IMR-90 (cell line): ENCODE results near the gene SLC37A4. TPM values are rescaled to one million over a fixed set of nuclear protein-coding genes. Genes with fewer than 3 reads are reported as not detected.

Source experiments
- ATAC-seq: fragments of 200-7000 bp; cut with Tn5 transposase; 2 replicates; pipeline ENCODE4 v1.9.1; 2020; ENCODE audit warnings: low read depth, mild to moderate bottlenecking, moderate library complexity
- BruUV-seq: library from RNA; stranded (reverse); fragments of 400-500 nt; replicated peaks from 2 replicates; lab custom pipeline; 2021; lab: Mats Ljungman, UMichigan
- CTCF ChIA-PET: fragments of 300-600 bp; formaldehyde crosslinking; extraction: SDS; loops from one replicate; lab custom pipeline; 2021; ENCODE audit warnings: antibody characterized with exemption; lab: Yijun Ruan, JAX
- POLR2A ChIA-PET: fragments of 300-600 bp; sonication (Branson Sonifier 250); formaldehyde crosslinking; loops from one replicate; lab custom pipeline; 2022; ENCODE audit warnings: antibody characterized with exemption; ENCODE audit not compliant: unreplicated experiment; lab: Charles Lee
- DNase-seq: peaks from one replicate; pipeline ENCODE4 v3.0.0; 2013
- H2AFZ ChIP-seq: replicated peaks from 2 replicates; pipeline ENCODE3; 2013; ENCODE audit warnings: low read length, mild to moderate bottlenecking; ENCODE audit not compliant: poor library complexity
- H2AK5ac ChIP-seq: 2 replicates; pipeline ENCODE4 v1.6.1; 2013; ENCODE audit warnings: low read depth, low read length, inconsistent platforms
- H2AK9ac ChIP-seq: replicated peaks from 2 replicates; pipeline ENCODE3; 2013; ENCODE audit warnings: mild to moderate bottlenecking, low read depth, low read length, moderate library complexity; ENCODE audit not compliant: poor library complexity
- H2BK120ac ChIP-seq: 2 replicates; pipeline ENCODE4 v1.6.1; 2013; ENCODE audit warnings: low read depth, low read length, inconsistent platforms
- H2BK15ac ChIP-seq: 3 replicates; pipeline ENCODE4 v1.6.1; 2013; ENCODE audit warnings: low read depth, low read length, inconsistent platforms
- H2BK20ac ChIP-seq: 2 replicates; pipeline ENCODE4 v1.6.1; 2013; ENCODE audit warnings: low read depth, mild to moderate bottlenecking, inconsistent platforms, low read length, moderate library complexity
- H2BK5ac ChIP-seq: 2 replicates; pipeline ENCODE4 v1.6.1; 2013; ENCODE audit warnings: mild to moderate bottlenecking, low read depth, low read length, inconsistent platforms; ENCODE audit not compliant: poor library complexity, severe bottlenecking
- H3K14ac ChIP-seq: replicated peaks from 2 replicates; pipeline ENCODE4 v1.6.1; 2013; ENCODE audit warnings: low read depth, low read length, inconsistent platforms
- H3K18ac ChIP-seq: 2 replicates; pipeline ENCODE4 v1.6.1; 2013; ENCODE audit warnings: low read depth, low read length, control low read depth
- H3K23ac ChIP-seq: 2 replicates; pipeline ENCODE4 v1.6.1; 2013; ENCODE audit warnings: low read depth, low read length, inconsistent platforms
- H3K27ac ChIP-seq: 2 replicates; pipeline ENCODE4 v1.5.1; 2013; ENCODE audit warnings: mild to moderate bottlenecking, control low read depth, low read length; ENCODE audit not compliant: insufficient read depth
- H3K27me3 ChIP-seq: 2 replicates; pipeline ENCODE4 v1.6.1; 2013; ENCODE audit warnings: low read length; ENCODE audit not compliant: control insufficient read depth, insufficient read depth
- H3K36me3 ChIP-seq: 2 replicates; pipeline ENCODE4 v1.6.1; 2013; ENCODE audit warnings: low read length, mixed read lengths; ENCODE audit not compliant: control insufficient read depth, insufficient read depth
- H3K4ac ChIP-seq: 2 replicates; pipeline ENCODE4 v1.6.1; 2013; ENCODE audit warnings: low read depth, low read length, inconsistent platforms
- H3K4me1 ChIP-seq: 2 replicates; pipeline ENCODE4 v1.6.1; 2013; ENCODE audit warnings: low read length, mixed read lengths; ENCODE audit not compliant: control insufficient read depth, insufficient read depth
- H3K4me2 ChIP-seq: 2 replicates; pipeline ENCODE4 v1.6.1; 2013; ENCODE audit warnings: low read depth, mild to moderate bottlenecking, control low read depth, low read length, moderate library complexity
- H3K4me3 ChIP-seq: 2 replicates; pipeline ENCODE4 v1.5.1; 2013; ENCODE audit warnings: low read depth, mild to moderate bottlenecking, control low read depth, low read length, moderate library complexity; ENCODE audit not compliant: insufficient read depth
- H3K56ac ChIP-seq: 2 replicates; pipeline ENCODE4 v1.6.1; 2013; ENCODE audit warnings: low read length, inconsistent platforms; ENCODE audit not compliant: insufficient read depth; ENCODE audit errors: extremely low read depth
- H3K79me1 ChIP-seq, 2 experiments: 2 replicates each; pipeline ENCODE4 v1.6.1; 2013; ENCODE audit warnings: low read length in 2 of 2, inconsistent platforms in 1 of 2, low read depth in 1 of 2
- H3K9ac ChIP-seq: 2 replicates; pipeline ENCODE4 v1.6.1; 2013; ENCODE audit warnings: low read depth, low read length, control low read depth
- H3K9me1 ChIP-seq: 2 replicates; pipeline ENCODE4 v1.6.1; 2013; ENCODE audit warnings: low read length, inconsistent platforms; ENCODE audit not compliant: insufficient read depth
- H3K9me3 ChIP-seq: 2 replicates; pipeline ENCODE4 v1.6.1; 2013; ENCODE audit warnings: low read length; ENCODE audit not compliant: control insufficient read depth, insufficient read depth
- H4K20me1 ChIP-seq: 2 replicates; pipeline ENCODE4 v1.6.1; 2013; ENCODE audit warnings: low read length, inconsistent platforms; ENCODE audit not compliant: insufficient read depth
- H4K5ac ChIP-seq: 2 replicates; pipeline ENCODE4 v1.6.1; 2013; ENCODE audit warnings: mild to moderate bottlenecking, low read depth, low read length, control low read depth
- H4K8ac ChIP-seq, 2 experiments: 2 replicates each; pipeline ENCODE4 v1.6.1; 2013; ENCODE audit warnings: low read depth in 2 of 2, low read length in 2 of 2, control low read depth in 1 of 2, inconsistent platforms in 1 of 2
- H4K91ac ChIP-seq: 2 replicates; pipeline ENCODE4 v1.6.1; 2013; ENCODE audit warnings: low read depth, low read length, inconsistent platforms; ENCODE audit not compliant: insufficient read depth
- CTCF ChIP-seq: conservative IDR thresholded peaks from 2 replicates; pipeline ENCODE4 v1.5.1; 2012; ENCODE audit warnings: mild to moderate bottlenecking, low read depth, low read length, improper control_type of control experiment
- ELK1 ChIP-seq: fragments of 150-350 bp; IDR thresholded peaks from 2 replicates; pipeline ENCODE4 v1.6.1; 2016; ENCODE audit warnings: low read depth, mild to moderate bottlenecking, low read length, moderate library complexity, borderline replicate concordance
- FOS ChIP-seq: fragments of 150-350 bp; IDR thresholded peaks from 2 replicates; pipeline ENCODE4 v1.6.1; 2016; ENCODE audit warnings: low read depth, low read length
- MAFK ChIP-seq: IDR thresholded peaks from 2 replicates; pipeline ENCODE4 v1.6.1; 2012; ENCODE audit warnings: low read depth, low read length, improper control_type of control experiment
- MAZ ChIP-seq: IDR thresholded peaks from 2 replicates; pipeline ENCODE4 v1.6.1; 2012; ENCODE audit warnings: low read depth, mild to moderate bottlenecking, low read length, improper control_type of control experiment, moderate library complexity, borderline replicate concordance
- NFE2L2 ChIP-seq: fragments of 150-350 bp; IDR thresholded peaks from 2 replicates; pipeline ENCODE4 v1.6.1; 2016; ENCODE audit warnings: low read depth, mild to moderate bottlenecking, low read length
- RAD21 ChIP-seq: IDR thresholded peaks from 2 replicates; pipeline ENCODE4 v1.6.1; 2012; ENCODE audit warnings: low read length, improper control_type of control experiment
- WGBS, 2 experiments: methylation state at CpG; one replicate each; pipeline versions ENCODE4 v1.1.5 to v1.1.7; 2013; ENCODE audit warnings: missing lambda C conversion rate in 2 of 2; ENCODE audit not compliant: insufficient read length in 1 of 2; ENCODE audit errors: extremely low coverage in 2 of 2; 5-methylcytosine and 5-hydroxymethylcytosine counted together
- dilution Hi-C: fragments of 300-500 bp; cut with HindIII; formaldehyde crosslinking; loops from one replicate; pipeline ENCODE4 v1.14.3; 2018; ENCODE audit warnings: low sequenced_read_pairs; ENCODE audit not compliant: unreplicated experiment
- in situ Hi-C: fragments of 300-500 bp; cut with MboI; formaldehyde crosslinking; loops from 3 replicates; pipeline ENCODE4 v1.14.3; 2019; ENCODE audit warnings: low sequenced_read_pairs, inconsistent platforms, mixed read lengths
- intact Hi-C: fragments of 100-400 bp; cut with micrococcal nuclease; formaldehyde crosslinking; loops from 2 replicates; pipeline ENCODE4 v1.10.0; 2022
- polyA plus RNA-seq, 3 experiments: library from polyadenylated mRNA; depleted of rRNA; stranded (reverse); fragments of >200 nt; gene quantifications; 2 replicates each; pipeline ENCODE4 v1.2.3, GENCODE V29; 2012; ENCODE audit warnings: low replicate concordance in 1 of 3
- total RNA-seq: library from RNA; depleted of rRNA; stranded (reverse); fragments of >200 nt; gene quantifications from 2 replicates; pipeline ENCODE4 v1.2.3, GENCODE V29; 2012

SLC37A4 gene
- total and polyA plus RNA-seq, 2 of the 4 experiments (the other 2 are of a cell fraction), result 7.5 to 14.3 TPM

GRCh38 chr11:119006656-119007055 is 24.0 kb downstream of the SLC37A4 start:
- no peak overlapping the region for H3K14ac ChIP-seq
- no peaks in the 10 kb centered on the region for H3K27me3 ChIP-seq
- no peaks in the 10 kb centered on the region for H3K4me1 ChIP-seq
- no peak overlapping the region for H3K4me3 ChIP-seq
- H3K18ac ChIP-seq, result no peak overlapping the region
- TF ChIP-seq ELK1, result no peak
- no peak for TF ChIP-seq FOS
- TF ChIP-seq MAFK, result no peak
- no peak for TF ChIP-seq MAZ
- TF ChIP-seq NFE2L2, result no peak
- no peak for TF ChIP-seq RAD21
- TF ChIP-seq CTCF, result no peak
- H3K56ac ChIP-seq, result no peak overlapping the region
- DNase-seq, result no peak
- H2BK15ac ChIP-seq, result no peak overlapping the region
- no peak overlapping the region for H3K23ac ChIP-seq
- no peak for ATAC-seq
- H2AFZ ChIP-seq, result no peak overlapping the region
- H3K36me3 ChIP-seq, result peaks cover 34% of the 10 kb centered on the region
- H3K27ac ChIP-seq, result no peak overlapping the region
- H2AK5ac ChIP-seq, result no peak overlapping the region
- no peak overlapping the region for H4K8ac ChIP-seq
- no peak overlapping the region for H3K4me2 ChIP-seq
- no peak overlapping the region for H2BK5ac ChIP-seq
- H3K9ac ChIP-seq, result no peak overlapping the region
- BruUV-seq, result no TSS peak
- H4K5ac ChIP-seq, result no peak overlapping the region
- H3K79me1 ChIP-seq, result peaks cover 9 to 32% of the 10 kb centered on the region in 2 experiments
- no peak overlapping the region for H2BK120ac ChIP-seq
- no peak overlapping the region for H3K4ac ChIP-seq
- no peaks in the 10 kb centered on the region for H3K9me3 ChIP-seq
- ChIA-PET CTCF (interaction anchor here (0.7 kb wide), 1 partner anchor 94 kb away, joined by 3 read pairs; no protein-coding TSS in a partner anchor), POLR2A (no interaction called here)
- intact Hi-C loops, result no loop called here
- H2BK20ac ChIP-seq, result no peak overlapping the region
- in situ Hi-C loops, result no loop called here
- no peaks in the 10 kb centered on the region; the same call in 1 of the 2 replicates for H3K9me1 ChIP-seq
- WGBS, 2 experiments, result no CpG with 5 or more reads among the region's 4 CpGs
- dilution Hi-C loops, result no loop called here
- no peak overlapping the region for H2AK9ac ChIP-seq
- H4K20me1 ChIP-seq, result no peaks in the 10 kb centered on the region
- no peak overlapping the region for H4K91ac ChIP-seq
